HG02623 (cell line): Measurements from ENCODE around the gene CREB5.

ENCODE experiments used
- ATAC-seq: cut with Tn5 transposase; IDR thresholded peaks from one replicate; pipeline ENCODE4 v1.9.1; 2021; ENCODE audit warnings: moderate library complexity; ENCODE audit not compliant: unreplicated experiment

The CREB5 gene

DNA sequence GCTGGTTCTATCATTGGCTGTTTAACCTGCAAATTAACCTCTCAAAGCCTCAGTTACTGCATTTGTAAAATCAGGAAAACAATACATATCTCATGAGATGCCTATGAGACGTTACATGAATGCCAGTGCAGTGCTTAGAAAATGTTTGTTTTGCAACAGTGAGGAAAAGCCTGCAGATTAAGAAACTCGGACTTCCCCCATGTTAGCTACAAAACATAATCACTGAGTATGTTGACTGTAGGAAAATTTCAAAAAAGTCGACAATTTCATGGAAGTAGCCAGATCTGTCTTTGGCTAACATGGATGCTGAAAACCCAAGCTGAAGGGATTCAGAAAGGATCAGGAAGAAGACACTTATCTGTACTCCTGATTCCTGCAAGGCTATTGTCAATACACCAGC lies 424.4 kb downstream of the CREB5 start:
- ATAC-seq = no peak

DNA sequence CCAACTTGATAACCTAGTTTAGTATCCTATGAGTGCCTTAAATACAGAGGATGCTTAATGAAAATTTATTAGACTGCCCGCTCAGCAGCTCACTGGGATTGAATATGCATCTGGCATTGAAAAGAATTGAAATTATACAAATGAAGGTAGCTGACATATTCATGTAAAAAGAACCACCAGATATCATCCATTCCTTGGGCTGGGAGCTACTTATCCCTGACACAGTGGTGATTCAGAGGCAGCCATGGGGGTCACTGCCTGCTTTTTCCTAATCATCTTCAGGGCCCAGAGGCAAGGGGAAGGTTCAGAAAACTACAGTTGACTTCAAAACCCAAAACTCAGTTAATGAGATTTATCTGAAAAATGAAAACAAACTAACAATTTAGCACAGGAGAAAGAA lies 424.9 kb downstream of the CREB5 start:
- no peak for ATAC-seq

DNA sequence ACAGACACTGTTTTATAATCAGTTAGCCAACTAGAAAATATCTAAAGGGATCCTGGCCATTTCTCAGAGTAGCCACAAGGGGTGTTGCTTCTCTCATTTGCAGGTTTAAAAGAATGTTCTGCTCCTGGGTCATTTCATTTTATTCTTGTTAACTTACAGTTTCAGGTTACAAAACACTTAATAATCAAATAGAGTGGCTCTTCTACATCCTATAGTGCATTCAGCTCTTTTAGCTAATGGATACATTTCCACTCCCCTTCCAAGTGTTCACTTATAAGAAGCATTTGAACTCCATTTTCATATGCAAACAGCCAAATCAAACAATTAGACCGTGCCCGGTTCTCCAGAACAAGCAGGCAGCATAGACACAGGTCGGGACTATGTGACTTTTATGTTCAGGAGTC lies 428.3 kb downstream of the CREB5 start:
- no peak for ATAC-seq

DNA sequence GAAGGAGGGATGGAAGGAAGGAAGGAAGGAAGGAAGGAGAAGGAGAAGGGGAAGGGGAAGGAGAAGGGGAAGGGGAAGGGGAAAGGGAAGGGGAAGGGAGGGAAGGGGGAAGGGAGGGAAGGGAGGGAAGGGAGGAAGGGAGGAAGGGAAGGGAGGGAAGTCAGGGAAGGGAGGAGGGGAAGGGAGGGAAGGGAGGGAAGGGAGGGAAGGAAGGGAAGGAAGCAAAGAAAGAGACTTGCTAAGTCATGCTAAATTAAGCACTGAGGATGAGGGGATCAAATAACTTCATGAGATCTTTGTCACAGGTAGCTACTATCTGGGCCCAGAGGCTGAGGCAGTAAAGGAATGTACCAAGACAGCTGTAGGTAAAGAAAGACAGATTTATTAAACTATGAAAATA lies 429.4 kb downstream of the CREB5 start:
- no peak for ATAC-seq

DNA sequence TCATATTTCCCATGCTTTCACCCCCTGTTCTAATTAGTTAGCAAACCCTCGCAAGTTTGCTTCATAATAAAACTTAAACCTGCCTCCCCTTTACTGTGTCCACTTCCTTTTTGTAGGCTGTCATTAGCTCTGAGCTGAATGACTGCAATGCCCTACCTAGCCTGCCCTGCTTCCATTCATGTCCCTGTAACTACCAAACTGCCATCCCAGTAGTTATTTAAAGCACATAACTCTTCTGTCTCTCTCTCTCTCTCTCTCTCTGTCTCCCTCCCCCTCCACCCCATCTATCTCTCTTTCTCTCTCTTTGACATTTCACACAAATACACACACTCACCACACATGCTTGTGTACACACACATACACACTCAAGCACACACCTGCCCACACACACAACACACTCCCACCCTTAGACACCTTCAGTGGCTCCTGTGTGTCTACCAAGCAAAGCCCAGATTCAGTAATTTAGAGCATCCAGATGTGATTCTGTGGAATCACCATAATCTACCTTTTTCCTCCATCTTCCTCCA lies 430.5 kb downstream of the CREB5 start:
- ATAC-seq = no peak

DNA sequence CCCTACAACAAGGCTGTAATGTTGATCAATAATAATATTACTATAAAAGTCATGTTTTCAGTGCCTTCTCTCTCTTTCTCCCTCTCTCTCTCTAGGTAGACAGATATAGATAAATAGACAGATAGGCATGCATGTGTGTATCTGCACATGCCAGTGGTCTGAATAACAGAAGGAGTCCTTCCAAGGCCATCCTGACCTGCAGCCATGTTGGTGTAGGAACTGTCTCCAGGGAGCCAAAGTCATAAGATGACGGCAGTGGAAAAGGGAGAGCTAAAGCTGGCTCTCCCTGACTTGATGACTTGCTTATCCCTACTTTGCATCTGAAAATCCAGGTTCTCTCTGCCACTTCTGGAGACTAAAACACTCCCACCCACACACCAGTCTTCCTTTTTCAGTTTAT lies 432.8 kb downstream of the CREB5 start:
- ATAC-seq = no peak

DNA sequence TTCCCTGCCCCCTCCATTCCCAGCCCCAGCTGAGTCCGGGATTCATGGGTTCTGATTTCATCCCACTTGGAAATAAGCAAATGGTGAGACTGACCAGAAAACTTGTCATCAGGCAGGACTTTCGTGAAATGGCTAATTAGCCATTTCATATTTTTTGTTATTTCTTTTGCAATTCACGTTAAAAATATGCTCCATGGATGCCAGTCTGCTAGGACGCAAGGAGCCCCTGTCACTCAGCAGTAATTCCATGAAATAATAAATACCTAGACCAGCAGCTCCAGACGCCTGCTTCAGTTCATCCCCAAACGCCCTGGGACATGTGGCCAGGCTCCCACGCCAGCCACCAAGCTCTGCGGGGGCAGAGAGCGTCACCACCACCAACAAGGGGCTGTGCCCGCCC lies 434.9 kb downstream of the CREB5 start:
- ATAC-seq = no peak

DNA sequence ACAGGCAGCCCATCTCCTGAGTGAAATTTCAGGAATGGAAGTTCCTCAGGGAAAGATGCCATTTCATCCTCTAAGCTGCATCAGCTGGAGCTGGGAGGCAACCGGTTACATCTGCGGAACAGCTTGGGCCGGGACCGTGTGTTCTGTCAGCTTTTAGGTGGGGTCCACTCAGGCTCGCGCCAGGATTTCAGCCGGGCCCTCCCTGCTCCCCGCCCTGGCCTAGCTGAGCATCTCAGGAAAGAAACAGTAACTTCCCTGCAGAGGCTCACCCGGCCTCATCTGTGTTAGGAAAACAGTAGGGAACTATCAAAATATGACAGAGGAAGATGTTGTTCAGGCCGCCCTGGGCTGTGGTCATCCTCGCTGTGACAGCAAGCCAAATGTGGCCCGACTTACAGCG lies 435.4 kb downstream of the CREB5 start:
- no peak for ATAC-seq

DNA sequence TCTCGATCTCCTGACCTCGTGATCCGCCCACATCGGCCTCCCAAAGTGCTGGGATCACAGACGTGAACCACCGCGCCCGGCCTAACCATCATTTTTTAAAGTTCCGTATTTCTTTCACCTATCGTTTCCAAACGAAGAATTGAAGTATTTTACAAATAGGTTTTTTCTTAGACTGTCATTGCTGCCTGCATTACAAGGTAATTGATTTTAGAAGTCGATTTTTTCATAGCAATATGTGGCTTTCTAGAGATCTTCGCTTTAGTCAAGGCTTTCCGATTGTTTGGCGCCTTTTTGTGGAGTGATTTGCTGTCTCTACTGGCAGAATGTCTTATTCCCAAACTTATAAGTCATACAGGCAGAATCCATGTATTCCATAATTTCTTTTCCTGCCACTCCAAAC lies 436.6 kb downstream of the CREB5 start:
- ATAC-seq = no peak

DNA sequence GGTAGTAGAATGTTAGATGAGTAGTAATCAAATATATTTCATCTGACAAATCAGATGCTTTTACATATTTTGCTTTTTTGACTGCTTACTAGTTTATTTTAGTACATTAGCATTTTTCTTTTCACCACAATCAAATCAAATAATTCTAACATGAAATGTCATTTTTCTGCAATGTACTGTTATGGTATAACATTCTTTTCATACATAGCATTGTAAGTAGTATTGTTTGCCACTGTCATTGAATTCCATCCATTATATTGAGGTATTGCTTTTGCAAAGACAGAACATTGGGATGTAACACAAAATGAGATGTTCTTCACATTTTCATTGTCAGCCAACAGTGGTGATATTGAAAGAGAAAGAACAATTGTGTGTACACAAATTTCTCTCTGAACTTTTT lies 438.4 kb downstream of the CREB5 start:
- ATAC-seq = no peak

DNA sequence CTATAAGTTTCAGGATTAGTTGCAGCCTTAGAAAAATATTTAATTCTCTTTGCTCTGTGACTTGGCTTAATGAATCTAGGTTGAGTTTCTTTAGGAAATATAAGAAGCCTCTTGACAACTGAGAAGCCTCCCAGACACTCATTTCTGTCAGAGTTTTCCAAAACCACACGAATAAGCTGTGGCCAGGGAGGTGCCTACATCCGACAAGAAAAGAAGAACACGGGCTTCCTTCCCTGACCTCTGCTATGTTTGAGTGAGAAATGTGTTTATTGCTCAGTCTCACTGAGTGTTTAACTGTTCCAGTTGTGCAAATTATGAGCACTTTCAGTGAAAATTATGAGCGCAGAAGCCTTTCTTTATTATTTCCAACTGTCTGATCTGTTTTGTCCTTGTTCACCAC lies 440.8 kb downstream of the CREB5 start:
- no peak for ATAC-seq

DNA sequence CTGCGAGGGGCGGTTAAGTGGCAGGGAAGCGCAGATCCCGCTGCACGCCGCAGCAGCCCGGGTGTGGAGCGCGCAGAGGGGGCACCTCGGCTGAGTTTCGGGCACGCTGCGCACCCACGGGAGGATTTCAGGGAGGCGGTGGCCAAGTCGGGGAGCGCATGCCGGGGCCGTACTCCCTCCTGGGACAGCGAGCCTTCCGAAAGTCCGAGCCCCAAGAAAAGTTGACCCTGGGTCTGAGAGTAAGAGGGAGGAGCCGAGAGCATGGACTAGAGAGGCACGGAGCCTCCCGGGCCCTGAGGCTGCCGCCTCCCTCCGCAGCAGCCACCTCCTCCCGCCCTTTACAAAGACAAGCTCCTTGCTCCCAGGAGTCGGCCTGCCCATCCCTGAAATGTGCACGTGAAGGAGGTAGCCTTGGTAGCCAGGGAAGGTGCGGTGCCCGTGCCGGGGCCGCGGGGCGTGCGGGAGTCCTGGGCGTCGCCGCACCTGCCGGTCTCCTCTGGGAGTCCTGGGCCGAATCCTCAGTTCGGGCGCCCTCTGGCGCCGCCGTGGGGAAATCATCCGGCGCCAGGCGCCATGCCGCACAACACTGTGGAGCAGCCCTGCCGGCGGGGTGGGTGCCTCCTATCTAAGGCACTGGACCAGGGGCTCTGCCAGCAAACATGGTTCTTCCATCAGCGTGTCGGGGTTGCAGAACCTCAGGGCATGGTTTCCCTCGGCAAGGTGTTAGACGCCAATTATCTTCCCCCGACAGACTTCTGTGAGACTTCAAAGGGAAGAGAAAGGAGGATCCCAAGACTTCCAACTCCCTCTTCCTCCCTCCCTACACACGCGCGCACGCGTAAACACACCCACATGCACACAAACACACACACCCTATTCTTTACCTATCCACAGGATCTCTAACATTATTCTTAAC lies 441.8 kb downstream of the CREB5 start:
- ATAC-seq = peak; percentile 98

DNA sequence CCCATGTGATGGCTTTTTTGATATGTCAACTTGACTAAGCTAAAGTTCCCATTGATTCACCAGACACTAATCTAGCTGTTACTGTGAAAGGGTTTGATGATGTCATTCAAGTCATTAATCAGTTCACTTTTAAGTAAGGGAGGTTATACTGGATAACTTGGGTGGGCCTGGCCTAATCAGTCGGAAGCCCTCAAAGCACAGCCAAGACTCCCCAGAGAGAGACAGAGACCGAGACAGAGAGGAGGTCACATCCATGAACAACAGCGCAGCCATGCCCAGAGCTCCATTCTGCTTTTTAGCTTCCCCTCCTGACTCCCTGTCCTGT lies 442.4 kb downstream of the CREB5 start:
- ATAC-seq = no peak

DNA sequence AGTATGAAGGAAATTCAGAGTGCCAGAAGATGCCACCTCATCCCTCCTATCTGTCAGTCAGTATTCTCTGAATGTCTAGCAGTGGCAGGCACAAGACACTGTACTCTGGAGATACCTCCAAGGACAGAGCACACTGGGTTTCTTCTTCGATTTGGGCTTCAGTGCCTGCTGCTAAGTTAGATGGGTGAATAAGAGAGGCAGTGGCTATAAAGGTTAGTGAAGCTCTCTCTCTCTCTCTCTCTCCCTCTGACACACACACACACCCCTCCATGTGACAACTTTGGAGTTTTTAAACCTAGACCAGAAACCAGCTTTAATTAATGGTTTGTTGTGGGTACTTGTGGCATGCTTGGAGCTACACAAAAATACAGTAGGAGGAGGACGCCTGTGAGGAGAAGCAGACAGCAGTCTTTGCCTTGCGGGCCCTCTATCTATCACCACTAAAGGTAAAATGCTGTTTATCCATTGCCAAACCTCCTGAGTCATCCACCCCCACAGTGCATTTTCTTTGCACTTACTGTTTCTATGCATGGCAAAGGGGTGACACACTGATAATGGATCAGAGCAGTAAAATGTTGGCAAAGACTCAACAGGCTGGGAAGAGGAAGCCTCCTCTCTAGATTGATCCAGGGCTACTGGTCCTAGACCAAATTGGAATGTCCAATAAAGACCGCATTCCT lies 443.4 kb downstream of the CREB5 start:
- no peak for ATAC-seq

DNA sequence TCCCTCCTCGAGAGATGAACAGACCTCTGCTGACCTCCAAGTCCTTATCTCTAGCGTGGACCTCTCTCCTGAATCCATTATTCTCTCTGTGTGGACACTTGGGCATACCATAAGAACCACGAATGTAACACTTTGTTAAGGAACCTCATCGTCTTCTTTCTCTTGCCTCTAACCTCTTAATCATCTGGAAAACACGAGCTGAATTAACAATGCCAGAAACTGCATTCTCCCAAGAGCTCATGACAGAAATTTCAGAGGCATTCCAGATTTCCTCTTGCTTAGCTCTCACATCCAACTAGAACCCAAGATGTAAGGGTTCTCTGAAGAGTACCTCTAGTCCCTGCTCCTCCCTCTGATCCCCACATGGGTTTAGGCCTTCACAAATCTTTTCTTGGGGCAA lies 444.3 kb downstream of the CREB5 start:
- ATAC-seq = no peak

DNA sequence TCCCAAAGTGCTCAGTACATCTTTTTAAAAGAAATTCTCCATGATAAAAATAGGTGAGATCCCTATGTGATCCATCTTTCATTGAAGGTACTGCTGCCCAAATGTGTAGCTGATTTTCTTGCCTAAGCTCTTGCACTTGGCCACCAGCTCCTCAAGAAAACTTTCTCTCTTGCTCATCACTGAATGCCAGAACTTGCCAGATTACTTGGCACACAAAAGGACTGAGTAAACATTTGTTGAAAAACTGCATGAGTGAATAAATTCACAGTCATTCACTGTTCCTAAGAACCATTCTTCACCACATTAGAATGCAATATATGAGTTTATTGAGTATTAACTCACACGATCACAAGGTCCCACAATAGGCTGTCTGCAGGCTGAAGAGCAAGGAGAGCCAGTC lies 445.9 kb downstream of the CREB5 start:
- no peak for ATAC-seq

DNA sequence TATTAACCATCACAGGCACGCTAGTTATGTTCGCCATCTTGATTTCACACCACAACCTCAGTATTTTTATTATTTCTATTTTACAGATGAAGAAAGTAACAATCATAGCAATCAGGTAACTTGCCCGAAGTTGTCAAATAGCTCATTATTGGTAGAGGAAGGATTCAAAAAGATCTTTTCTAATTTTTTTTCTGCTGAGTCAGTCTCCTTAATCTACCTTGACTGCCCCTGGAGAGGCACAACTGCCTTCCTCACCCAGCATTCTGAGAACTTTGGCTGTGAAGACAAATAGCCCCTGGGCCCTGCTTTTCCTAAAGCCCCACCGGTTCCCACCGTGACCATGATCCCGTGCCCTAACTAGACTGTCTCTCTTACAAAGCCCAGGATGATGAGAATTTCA lies 446.6 kb downstream of the CREB5 start:
- ATAC-seq = no peak

DNA sequence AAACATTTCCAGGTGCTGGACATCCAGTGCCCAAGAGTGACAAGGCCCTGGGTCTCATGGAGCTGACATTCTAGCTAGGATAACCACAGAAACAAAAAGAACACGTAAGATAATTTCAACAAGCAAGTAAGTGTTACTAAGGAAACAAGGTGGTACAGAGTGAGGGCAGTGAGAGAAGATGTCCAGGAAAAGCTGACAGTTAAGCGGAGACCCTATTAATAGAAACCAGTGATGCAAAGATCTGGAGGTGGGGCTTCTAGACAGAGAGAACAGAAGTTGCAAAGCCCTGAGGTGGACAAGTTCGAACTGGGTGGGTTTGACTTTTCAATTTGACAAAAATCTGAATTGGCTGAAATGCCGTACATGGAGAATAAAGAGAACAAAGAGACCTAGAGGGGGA lies 449.5 kb downstream of the CREB5 start:
- ATAC-seq = no peak

DNA sequence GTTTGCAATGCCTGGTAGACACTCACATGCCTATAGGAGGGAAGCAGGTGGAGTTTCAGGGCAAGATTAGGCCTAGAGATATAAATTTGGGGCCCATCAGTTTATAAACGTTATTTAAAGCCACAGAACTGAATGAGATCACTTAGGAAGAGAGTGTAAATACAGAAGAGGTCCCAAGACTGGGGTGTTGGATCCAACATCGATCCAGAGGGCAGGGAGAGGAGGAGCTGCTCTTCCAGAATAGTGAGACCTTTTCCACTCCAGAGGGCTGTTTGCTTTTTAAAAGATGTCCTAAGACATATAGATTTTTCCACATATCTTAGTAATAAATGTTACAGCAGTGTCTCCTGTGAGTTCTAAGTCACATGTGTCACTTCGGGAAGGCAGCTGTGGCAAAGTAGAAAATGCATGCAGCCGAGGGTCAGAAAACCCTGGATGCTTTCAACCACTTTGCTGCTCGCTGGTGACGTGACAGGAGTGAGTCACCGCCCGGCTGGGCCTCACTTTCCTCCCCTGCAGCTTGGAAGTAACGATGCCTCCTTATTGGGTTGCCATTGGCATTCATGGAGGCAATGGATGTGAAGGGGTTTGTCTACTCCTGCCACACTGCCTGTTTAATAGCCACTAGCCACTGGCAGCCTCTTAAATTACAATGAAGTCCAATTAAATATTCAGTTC lies 450.4 kb downstream of the CREB5 start:
- ATAC-seq = no peak

DNA sequence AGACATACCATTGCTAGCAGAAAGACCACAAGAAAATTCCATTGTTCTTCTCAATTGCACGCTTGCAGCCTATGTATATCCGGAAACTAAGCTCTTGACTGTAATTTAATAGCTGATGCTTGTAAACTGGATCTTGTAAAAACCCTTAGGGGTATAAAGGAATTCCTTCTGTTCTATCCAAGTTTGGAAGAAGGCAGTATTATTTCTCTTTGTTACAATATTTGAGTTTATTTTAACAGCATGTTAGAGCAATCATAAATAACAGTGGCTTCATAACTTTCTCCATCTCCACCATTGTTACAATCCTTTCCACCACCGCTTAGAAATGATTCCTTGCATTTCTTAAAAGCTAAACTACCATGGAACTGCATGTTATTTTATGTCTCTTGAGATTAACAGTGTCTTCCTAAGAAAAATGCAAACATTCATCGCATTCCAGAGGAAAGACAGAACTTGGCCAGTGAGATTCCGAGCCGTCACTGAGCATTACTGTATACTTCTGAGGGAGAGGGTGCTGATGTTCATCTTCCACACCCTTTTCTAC lies 453.4 kb downstream of the CREB5 start:
- ATAC-seq = no peak

DNA sequence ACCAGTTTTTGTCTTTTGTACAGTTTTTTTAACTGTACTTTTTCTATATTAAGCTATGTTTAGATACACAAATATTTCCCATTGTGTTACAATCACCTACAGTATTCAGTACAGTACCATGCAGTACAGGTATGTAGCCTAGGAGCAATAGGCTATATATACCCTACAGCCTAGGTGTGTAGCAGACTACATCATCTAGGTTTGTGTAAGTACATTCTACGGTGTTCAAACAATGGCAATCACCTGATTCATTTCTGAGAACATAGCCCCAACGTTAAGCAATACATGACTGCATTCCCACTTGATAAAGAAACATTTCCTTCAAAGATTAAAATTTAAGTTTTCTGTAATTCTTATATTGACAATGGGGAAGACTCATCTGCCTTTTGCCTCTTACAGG lies 456.4 kb downstream of the CREB5 start:
- no peak for ATAC-seq

DNA sequence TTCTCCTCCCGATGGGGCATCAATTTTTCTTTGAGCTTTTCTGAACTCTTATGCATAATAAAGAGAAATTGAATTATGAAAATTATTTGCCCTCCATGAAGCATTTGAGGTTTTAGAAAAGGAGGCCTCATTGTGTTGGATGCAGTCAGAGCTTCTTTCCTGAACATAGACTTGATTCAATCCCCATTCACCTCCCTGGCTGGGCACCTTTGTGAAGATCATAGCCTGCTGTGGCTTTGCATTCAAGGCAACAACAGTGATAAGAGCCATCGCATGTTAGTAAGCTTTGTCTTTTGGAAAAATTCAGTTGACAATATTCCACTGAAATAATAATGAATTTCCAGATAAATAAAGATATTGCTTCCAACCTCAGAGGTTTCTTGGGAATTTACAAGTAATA lies 458.8 kb downstream of the CREB5 start:
- no peak for ATAC-seq
